Lung (tissue), 12 donors: ENCODE measurements around the gene CAMSAP2. TPM values are rescaled to one million over a fixed set of nuclear protein-coding genes. Genes with fewer than 3 reads are reported as not detected.

Experiments used
- ATAC-seq: fragments of 200-7000 bp; cut with Tn5 transposase; one replicate; pipeline ENCODE4 v1.9.1; 2020; ENCODE audit warnings: moderate number of reproducible peaks; ENCODE audit not compliant: insufficient read depth, low FRiP score
- DNase-seq, 3 donors: peaks; one replicate each; pipeline ENCODE4 v3.0.0-alpha.2; 2013 to 2017
- H3K27ac ChIP-seq, 2 donors: one replicate each; pipeline ENCODE4 v1.5.1; 2013; ENCODE audit warnings: mild to moderate bottlenecking in 2 of 2, moderate library complexity in 2 of 2, control low read depth in 1 of 2, inconsistent platforms in 1 of 2, low read depth in 1 of 2, low read length in 1 of 2
- H3K27me3 ChIP-seq, 3 donors: one replicate each; pipeline ENCODE4 v1.5.1; 2013; ENCODE audit warnings: low read length in 2 of 3; ENCODE audit not compliant: control insufficient read depth in 3 of 3, insufficient read depth in 3 of 3
- H3K36me3 ChIP-seq, 4 donors: one replicate each; pipeline ENCODE4 v1.5.1; 2013; ENCODE audit warnings: low read length in 4 of 4, mild to moderate bottlenecking in 1 of 4, moderate library complexity in 1 of 4; ENCODE audit not compliant: control insufficient read depth in 4 of 4, insufficient read depth in 4 of 4
- H3K4me1 ChIP-seq, 5 donors: one replicate each; pipeline ENCODE4 v1.5.1; 2013; ENCODE audit warnings: low read length in 5 of 5, mild to moderate bottlenecking in 2 of 5, moderate library complexity in 1 of 5; ENCODE audit not compliant: control insufficient read depth in 5 of 5, insufficient read depth in 5 of 5
- H3K4me3 ChIP-seq: one replicate; pipeline ENCODE4 v1.5.1; 2013; ENCODE audit warnings: mild to moderate bottlenecking, control low read depth, moderate library complexity
- H3K9ac ChIP-seq, 2 donors: one replicate each; pipeline ENCODE4 v1.5.1; 2013; ENCODE audit warnings: low read length in 2 of 2, control low read depth in 1 of 2; ENCODE audit not compliant: insufficient read depth in 1 of 2
- H3K9me3 ChIP-seq, 4 donors: one replicate each; pipeline ENCODE4 v1.5.1; 2013; ENCODE audit warnings: low read length in 3 of 4, mild to moderate bottlenecking in 1 of 4, moderate library complexity in 1 of 4; ENCODE audit not compliant: control insufficient read depth in 4 of 4, insufficient read depth in 3 of 4
- CTCF ChIP-seq: IDR thresholded peaks from 2 replicates; pipeline ENCODE4 v1.5.1; 2012; ENCODE audit warnings: mild to moderate bottlenecking; ENCODE audit errors: control extremely low read depth, extremely low read depth
- WGBS, 2 donors: extraction: QIAGEN DNeasy Blood & Tissue Kit; methylation state at CpG; one replicate each; pipeline ENCODE4 v1.1.7; 2013; 5-methylcytosine and 5-hydroxymethylcytosine counted together
- polyA plus RNA-seq, 2 donors: library from polyadenylated mRNA; stranded (reverse); fragments of 200-250 nt; gene quantifications; one replicate each; pipeline ENCODE4 v1.2.1, GENCODE V29; 2013
- total RNA-seq, 2 donors: library from RNA; depleted of rRNA in 1 of 2; stranded (reverse); fragments of >200 nt in 1 of 2; gene quantifications; one replicate each; pipeline ENCODE4 v1.2.1, GENCODE V29; 2014 to 2021
- donor health status: control.
- donor health status: control.
- donor health status: Bipolar disorder and iron deficiency.
- donor health status: healthy.
- donor health status: DM: yes; HTN: yes; CAD: no.

The CAMSAP2 gene
- total and polyA plus RNA-seq, 4 donors = 8.0 to 51.8 (median 16.6) TPM

GRCh38 chr1:200775850-200776249 is 37.2 kb downstream of the CAMSAP2 start:
- Histone ChIP-seq H3K27ac (no peak overlapping the region), H3K9me3 (no peaks in the 10 kb centered on the region), H3K4me3 (no peak overlapping the region), H3K9ac (no peak overlapping the region), H3K4me1 (peaks cover 1 to 25% (median 5%) of the 10 kb centered on the region in 5 donors), H3K36me3 (peaks cover 0 to 3% (median under 1%) of the 10 kb centered on the region in 4 donors), H3K27me3 (no peaks in the 10 kb centered on the region)
- TF ChIP-seq CTCF = no peak
- ATAC-seq = no peak
- DNase-seq = no peak

GRCh38 chr1:200776949-200777348 is 38.3 kb downstream of the CAMSAP2 start:
- Histone ChIP-seq H3K27ac (no peak overlapping the region), H3K4me3 (no peak overlapping the region), H3K27me3 (no peaks in the 10 kb centered on the region), H3K9me3 (no peaks in the 10 kb centered on the region), H3K4me1 (peaks cover 1 to 25% (median 9%) of the 10 kb centered on the region in 5 donors), H3K36me3 (peaks cover 0 to 3% (median under 1%) of the 10 kb centered on the region in 4 donors), H3K9ac (no peak overlapping the region)
- ATAC-seq (no peak), DNase-seq (no peak)
- TF ChIP-seq CTCF = no peak

- TF ChIP-seq CTCF = no peak
- DNase-seq (no peak), ATAC-seq (no peak)
- Histone ChIP-seq H3K36me3 (peaks cover 0 to 8% (median 6%) of the 10 kb centered on the region in 4 donors), H3K4me1 (peaks cover 1 to 25% (median 9%) of the 10 kb centered on the region in 5 donors), H3K9ac (no peak overlapping the region), H3K27ac (no peak overlapping the region), H3K4me3 (no peak overlapping the region), H3K27me3 (no peaks in the 10 kb centered on the region), H3K9me3 (peaks cover 0 to 4% (median 1%) of the 10 kb centered on the region in 4 donors)
- WGBS, 2 donors = 73 to 87% methylated on average over 4 of the region's 4 CpGs
Observed at GRCh38 chr1:200778766-200779165, 40.1 kb downstream of the CAMSAP2 start.

GRCh38 chr1:200779326-200779725 is 40.6 kb downstream of the CAMSAP2 start:
- TF ChIP-seq CTCF = no peak
- H3K27ac ChIP-seq = no peak overlapping the region
- ATAC-seq (no peak), DNase-seq (no peak)
- peaks cover 0 to 10% (median 7%) of the 10 kb centered on the region in 4 donors for H3K36me3 ChIP-seq
- no peak overlapping the region for H3K9ac ChIP-seq
- WGBS, 2 donors = 95 to 97% methylated on average over 2 of the region's 2 CpGs
- H3K9me3 ChIP-seq = peaks cover 0 to 4% (median 1%) of the 10 kb centered on the region in 4 donors
- H3K27me3 ChIP-seq = no peaks in the 10 kb centered on the region
- H3K4me3 ChIP-seq = no peak overlapping the region
- H3K4me1 ChIP-seq = peaks cover 1 to 26% (median 9%) of the 10 kb centered on the region in 5 donors
